Keratinocyte (primary cell): Measurements from ENCODE around the gene SKIDA1. TPM values are rescaled to one million over a fixed set of nuclear protein-coding genes. Genes with fewer than 3 reads are reported as not detected.

ENCODE experiments used
- DNase-seq: peaks from one replicate; pipeline ENCODE4 v3.0.0-alpha.2; 2011; ENCODE audit warnings: low read depth, missing footprints, low spot score
- FAIRE-seq: peaks from 2 replicates; lab custom pipeline; 2011; peaks lifted over from hg19 to GRCh38; lab: Jason Lieb, UNC
- H2AFZ ChIP-seq: 2 replicates; pipeline ENCODE4 v1.6.0; 2012; ENCODE audit warnings: low read length, control low read depth, inconsistent platforms; ENCODE audit not compliant: control insufficient read depth
- H3K27ac ChIP-seq: 2 replicates; pipeline ENCODE4 v1.5.1; 2011; ENCODE audit warnings: low read length; ENCODE audit not compliant: control insufficient read depth, insufficient read depth
- H3K27me3 ChIP-seq: 3 replicates; pipeline ENCODE4 v1.6.0; 2011; ENCODE audit warnings: low read length; ENCODE audit not compliant: control insufficient read depth, insufficient read depth; ENCODE audit errors: extremely low read depth
- H3K36me3 ChIP-seq, 2 experiments: 2 replicates in 1 of 2; 3 replicates in 1 of 2; pipeline ENCODE4 v1.5.1; 2011; ENCODE audit warnings: low read length in 2 of 2, mild to moderate bottlenecking in 1 of 2; ENCODE audit not compliant: control insufficient read depth in 2 of 2, insufficient read depth in 2 of 2; ENCODE audit errors: extremely low read depth in 1 of 2
- H3K4me1 ChIP-seq: 3 replicates; pipeline ENCODE4 v1.5.1; 2011; ENCODE audit warnings: low read length; ENCODE audit not compliant: control insufficient read depth, insufficient read depth; ENCODE audit errors: extremely low read depth
- H3K4me2 ChIP-seq: 3 replicates; pipeline ENCODE4 v1.6.0; 2011; ENCODE audit warnings: low read depth, low read length; ENCODE audit not compliant: control insufficient read depth, insufficient read depth; ENCODE audit errors: extremely low read depth
- H3K4me3 ChIP-seq, 3 experiments: fragments of 200-600 bp in 1 of 3; sonication (generic) in 1 of 3; 2 replicates in 2 of 3; 3 replicates in 1 of 3; pipeline ENCODE4 v1.5.1; 2011 to 2016; ENCODE audit warnings: low read length in 3 of 3, mild to moderate bottlenecking in 3 of 3, control low read depth in 2 of 3, inconsistent platforms in 1 of 3, low read depth in 1 of 3, mixed read lengths in 1 of 3, mixed run types in 1 of 3, moderate library complexity in 1 of 3; ENCODE audit not compliant: control insufficient read depth in 2 of 3, insufficient read depth in 2 of 3; ENCODE audit errors: extremely low read depth in 1 of 3
- H3K79me2 ChIP-seq: 2 replicates; pipeline ENCODE4 v1.6.0; 2012; ENCODE audit warnings: low read length; ENCODE audit not compliant: control insufficient read depth, insufficient read depth
- H3K9ac ChIP-seq: 3 replicates; pipeline ENCODE4 v1.6.0; 2011; ENCODE audit warnings: low read length; ENCODE audit not compliant: control insufficient read depth, insufficient read depth; ENCODE audit errors: extremely low read depth
- H3K9me1 ChIP-seq: 3 replicates; pipeline ENCODE4 v1.6.0; 2011; ENCODE audit warnings: low read length; ENCODE audit not compliant: control insufficient read depth, insufficient read depth; ENCODE audit errors: extremely low read depth
- H3K9me3 ChIP-seq: 2 replicates; pipeline ENCODE4 v1.5.1; 2012; ENCODE audit warnings: low read depth, low read length; ENCODE audit not compliant: control insufficient read depth
- H4K20me1 ChIP-seq: 3 replicates; pipeline ENCODE4 v1.6.0; 2011; ENCODE audit warnings: low read length; ENCODE audit not compliant: control insufficient read depth, insufficient read depth; ENCODE audit errors: extremely low read depth
- CTCF ChIP-seq, 3 experiments: IDR thresholded peaks in 1 of 3; conservative IDR thresholded peaks in 1 of 3; optimal IDR thresholded peaks in 1 of 3; 2 replicates in 2 of 3; 3 replicates in 1 of 3; pipeline versions ENCODE3 to v1.5.1; 2011; ENCODE audit warnings: low read length in 3 of 3, mild to moderate bottlenecking in 3 of 3, moderate library complexity in 2 of 3, control low read depth in 1 of 3, inconsistent platforms in 1 of 3; ENCODE audit not compliant: insufficient read depth in 2 of 3; ENCODE audit errors: extremely low read depth in 1 of 3
- EZH2 ChIP-seq: IDR thresholded peaks from one replicate; pipeline ENCODE4 v1.6.1; 2012; ENCODE audit warnings: inconsistent platforms, mild to moderate bottlenecking, low read length, moderate library complexity
- dilution Hi-C: fragments of 300-500 bp; cut with MboI; formaldehyde crosslinking; loops from one replicate; pipeline ENCODE4 v1.7.0; 2020; ENCODE audit warnings: low sequenced_read_pairs; ENCODE audit not compliant: extremely low pct_ligation_motif_present
- polyA plus RNA-seq, 5 experiments: library from polyadenylated mRNA; depleted of rRNA in 3 of 5; stranded (reverse) in 3 of 5; stranded (forward) in 1 of 5; unstranded in 1 of 5; fragments of >200 nt; gene quantifications; 1 replicate in 1 of 5; 2 replicates in 3 of 5; 3 replicates in 1 of 5; pipeline versions ENCODE4 v1.2.1 to v1.2.3, GENCODE V29; 2011 to 2012; ENCODE audit warnings: missing spikeins in 2 of 5, low read depth in 1 of 5, low replicate concordance in 1 of 5

The SKIDA1 gene
- polyA plus RNA-seq, 1 donor (not counting 4 experiments of a cell fraction or from before 2014, with no cell fraction given): 0.13 TPM

- no peaks in the 10 kb centered on the region for H3K79me2 ChIP-seq
- no peak overlapping the region for H3K27ac ChIP-seq
- peaks cover 3% of the 10 kb centered on the region for H3K4me1 ChIP-seq
- TF ChIP-seq EZH2 (no peak), CTCF (optimal IDR thresholded peaks at IDR 0.05 in 1 of 3, IDR thresholded peaks at IDR 0.05 in 1 of 3, conservative IDR thresholded peaks at IDR 0.05 in 1 of 3; ENCODE audit: extremely low read depth in 1 of 3, insufficient read depth in 2 of 3, low read length in 3 of 3) (no peak)
- dilution Hi-C loops: no loop called here
- no peak overlapping the region for H3K4me3 ChIP-seq
- H4K20me1 ChIP-seq: no peaks in the 10 kb centered on the region
- H3K9me1 ChIP-seq: no peaks in the 10 kb centered on the region
- H3K9me3 ChIP-seq: no peaks in the 10 kb centered on the region
- DNase-seq (no peak), FAIRE-seq (no peak)
- H3K27me3 ChIP-seq: no peaks in the 10 kb centered on the region
- H3K9ac ChIP-seq: no peak overlapping the region
- H3K36me3 ChIP-seq: no peaks in the 10 kb centered on the region
- H3K4me2 ChIP-seq: no peak overlapping the region
- no peak overlapping the region for H2AFZ ChIP-seq
Measured at GRCh38 chr10:21507150-21507549, 18.3 kb downstream of the SKIDA1 start.

DNA sequence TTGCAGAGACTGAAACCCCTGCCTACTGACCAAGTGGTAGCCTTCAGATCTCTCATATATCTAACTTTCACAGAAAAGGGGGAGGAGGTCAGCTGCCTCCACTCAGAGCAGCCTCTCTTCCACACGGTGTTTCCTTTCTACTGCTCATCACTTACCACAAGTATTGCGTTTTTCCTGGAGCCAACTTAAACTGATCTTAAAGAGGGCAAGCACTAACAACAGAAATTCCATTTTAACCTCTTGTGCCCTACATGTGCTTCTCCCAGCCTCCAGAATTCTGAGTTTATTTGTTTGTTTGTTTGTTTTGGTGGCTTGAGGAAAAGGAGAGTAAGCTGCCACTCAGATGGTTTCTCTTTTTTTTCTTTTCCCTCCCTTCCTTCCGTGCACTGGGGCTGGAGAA lies 19.1 kb downstream of the SKIDA1 start:
- DNase-seq: no peak
- Histone ChIP-seq H3K9ac (no peak overlapping the region), H4K20me1 (no peaks in the 10 kb centered on the region), H3K27me3 (no peaks in the 10 kb centered on the region), H3K36me3 (no peaks in the 10 kb centered on the region), H3K4me2 (no peak overlapping the region), H3K79me2 (no peaks in the 10 kb centered on the region), H3K9me3 (no peaks in the 10 kb centered on the region), H3K9me1 (no peaks in the 10 kb centered on the region), H3K4me1 (peaks cover 3% of the 10 kb centered on the region), H2AFZ (no peak overlapping the region), H3K4me3 (no peak overlapping the region), H3K27ac (no peak overlapping the region)
- no peak for TF ChIP-seq EZH2
- TF ChIP-seq CTCF (optimal IDR thresholded peaks at IDR 0.05 in 1 of 3, IDR thresholded peaks at IDR 0.05 in 1 of 3, conservative IDR thresholded peaks at IDR 0.05 in 1 of 3; ENCODE audit: extremely low read depth in 1 of 3, insufficient read depth in 2 of 3, low read length in 3 of 3): no peak
- dilution Hi-C loops: no loop called here
- FAIRE-seq: no peak
